ENCODE measurements around the gene ADGRB2. TPM values are rescaled to one million over a fixed set of nuclear protein-coding genes. Genes with fewer than 3 reads are reported as not detected.

The ADGRB2 gene
- total RNA-seq, 2 donors from 2014 or later, result 3.0 to 10.2 TPM

DNA sequence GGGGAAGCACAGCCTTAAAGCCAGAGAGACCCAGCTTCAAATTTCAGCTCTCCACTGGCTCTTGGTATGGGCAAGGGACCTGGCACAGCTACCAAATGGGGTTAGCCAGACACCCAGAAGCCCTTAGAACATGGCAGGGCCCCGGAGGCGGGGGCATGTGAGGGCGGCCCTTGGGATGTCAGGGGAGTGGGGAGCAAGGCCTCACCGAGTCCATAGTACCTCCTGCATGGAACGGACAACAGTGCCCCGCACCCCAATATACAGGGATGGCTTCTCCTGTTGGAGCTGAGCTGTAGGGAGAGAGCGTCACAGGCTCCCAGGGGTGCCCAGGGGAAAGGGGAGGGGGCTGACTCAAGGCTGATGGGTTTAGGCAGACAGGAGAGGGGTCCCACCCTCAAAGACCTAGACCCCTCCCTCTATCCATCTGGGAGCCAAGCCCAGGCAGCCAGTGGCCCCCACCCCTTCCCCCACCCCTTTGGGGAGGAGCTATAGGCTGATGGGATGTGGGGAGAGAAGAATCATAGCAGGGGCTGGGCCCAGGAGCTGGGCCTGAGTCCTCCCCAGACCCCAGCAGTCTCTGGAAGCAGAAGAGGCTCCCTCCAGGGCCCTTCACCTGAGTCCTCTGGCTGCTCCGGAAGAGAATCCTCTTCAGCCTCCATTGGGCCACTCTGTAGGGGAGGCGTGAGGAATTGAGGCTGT, 35.2 kb upstream of the ADGRB2 start:
- Histone ChIP-seq H3K27ac (no peak overlapping the region), H3K9me3 (no peaks in the 10 kb centered on the region), H3K27me3 (replicated peaks; ENCODE audit: insufficient read depth) (no peaks in the 10 kb centered on the region), H3K4me1 (replicated peaks) (no peaks in the 10 kb centered on the region), H3K4me3 (no peak overlapping the region), H3K36me3 (no peaks in the 10 kb centered on the region)
- intact Hi-C loops (cut with DNase I), result loop anchor here (10.0 kb wide), 1 partner anchor 165 kb away; no protein-coding TSS in a partner anchor
- 83% methylated on average over 9 of the region's 9 CpGs for WGBS
- TF ChIP-seq POLR2A (IDR thresholded peaks at IDR 0.05) (no peak), POLR2AphosphoS5 (IDR thresholded peaks at IDR 0.05) (no peak)
- TF ChIP-seq, protein P1, sequence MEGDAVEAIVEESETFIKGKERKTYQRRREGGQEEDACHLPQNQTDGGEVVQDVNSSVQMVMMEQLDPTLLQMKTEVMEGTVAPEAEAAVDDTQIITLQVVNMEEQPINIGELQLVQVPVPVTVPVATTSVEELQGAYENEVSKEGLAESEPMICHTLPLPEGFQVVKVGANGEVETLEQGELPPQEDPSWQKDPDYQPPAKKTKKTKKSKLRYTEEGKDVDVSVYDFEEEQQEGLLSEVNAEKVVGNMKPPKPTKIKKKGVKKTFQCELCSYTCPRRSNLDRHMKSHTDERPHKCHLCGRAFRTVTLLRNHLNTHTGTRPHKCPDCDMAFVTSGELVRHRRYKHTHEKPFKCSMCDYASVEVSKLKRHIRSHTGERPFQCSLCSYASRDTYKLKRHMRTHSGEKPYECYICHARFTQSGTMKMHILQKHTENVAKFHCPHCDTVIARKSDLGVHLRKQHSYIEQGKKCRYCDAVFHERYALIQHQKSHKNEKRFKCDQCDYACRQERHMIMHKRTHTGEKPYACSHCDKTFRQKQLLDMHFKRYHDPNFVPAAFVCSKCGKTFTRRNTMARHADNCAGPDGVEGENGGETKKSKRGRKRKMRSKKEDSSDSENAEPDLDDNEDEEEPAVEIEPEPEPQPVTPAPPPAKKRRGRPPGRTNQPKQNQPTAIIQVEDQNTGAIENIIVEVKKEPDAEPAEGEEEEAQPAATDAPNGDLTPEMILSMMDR (IDR thresholded peaks at IDR 0.05), result no peak
- DNase-seq (ENCODE audit: low spot score), result no peak

DNA sequence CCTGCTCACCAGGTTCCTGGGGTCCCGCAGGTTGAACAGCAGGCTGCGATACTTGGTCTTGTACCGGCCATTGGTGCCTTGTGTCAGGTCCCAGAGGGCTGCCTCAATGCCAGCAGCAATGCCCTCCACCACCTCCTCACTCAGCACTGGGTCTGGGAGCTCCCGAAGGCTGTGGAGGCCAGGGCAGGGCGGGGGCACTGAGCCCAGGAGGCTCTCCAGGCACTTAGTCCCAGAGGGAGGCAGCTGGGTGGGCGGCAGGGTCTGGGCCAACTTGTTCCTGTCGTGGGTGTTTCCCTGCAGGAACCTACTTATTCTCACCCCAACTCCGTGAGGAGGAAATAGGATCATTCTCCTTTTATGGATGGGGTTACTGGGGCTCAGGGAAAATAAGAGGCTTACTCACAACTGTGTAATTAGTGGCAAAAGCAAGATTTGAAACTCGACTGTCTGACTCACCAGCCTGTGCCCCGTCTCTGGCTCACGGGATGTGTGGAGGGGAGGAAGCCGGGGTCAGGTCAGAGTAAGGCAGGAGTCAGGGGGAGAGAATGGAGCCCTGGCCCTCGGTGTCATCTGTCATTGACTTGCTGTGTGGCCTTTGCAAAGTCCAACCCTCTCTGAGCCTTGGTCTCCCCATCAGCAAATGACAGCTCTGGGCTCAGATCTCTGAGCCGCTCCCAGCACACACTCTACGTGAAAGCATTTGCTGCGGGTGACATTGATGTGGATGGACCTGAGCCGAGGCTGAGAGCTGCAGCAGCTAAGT, 34.5 kb upstream of the ADGRB2 start:
- intact Hi-C loops (cut with DNase I), result loop anchor here (10.0 kb wide), 1 partner anchor 166 kb away; no protein-coding TSS in a partner anchor
- TF ChIP-seq POLR2A (IDR thresholded peaks at IDR 0.05) (no peak), POLR2AphosphoS5 (IDR thresholded peaks at IDR 0.05) (no peak)
- TF ChIP-seq, protein P1 (IDR thresholded peaks at IDR 0.05), result no peak
- Histone ChIP-seq H3K4me1 (replicated peaks) (no peaks in the 10 kb centered on the region), H3K27me3 (replicated peaks; ENCODE audit: insufficient read depth) (no peaks in the 10 kb centered on the region), H3K36me3 (no peaks in the 10 kb centered on the region), H3K27ac (no peak overlapping the region), H3K4me3 (no peak overlapping the region), H3K9me3 (no peaks in the 10 kb centered on the region)
- DNase-seq (ENCODE audit: low spot score), result no peak
- WGBS, result 62% methylated on average over 17 of the region's 17 CpGs

DNA sequence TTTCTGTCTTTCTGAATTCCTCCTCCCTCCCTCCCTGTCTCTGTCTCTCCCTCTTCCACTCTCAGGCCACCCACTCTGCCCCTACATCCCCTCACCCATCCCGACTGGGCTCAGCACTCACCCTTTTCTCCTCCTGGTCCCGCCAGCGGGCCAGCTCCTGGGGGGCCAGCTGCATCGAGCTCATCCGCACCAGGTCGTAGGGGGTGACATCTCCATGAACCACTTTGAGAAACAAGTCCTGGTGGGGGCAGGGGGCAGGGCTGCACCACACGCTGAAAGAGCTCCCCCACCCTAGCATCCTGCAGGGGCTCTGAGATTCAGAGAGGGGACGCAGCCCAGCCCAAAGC, 33.9 kb upstream of the ADGRB2 start:
- no peak overlapping the region for H3K27ac ChIP-seq
- no peaks in the 10 kb centered on the region for H3K9me3 ChIP-seq
- TF ChIP-seq, protein P1 (IDR thresholded peaks at IDR 0.05), result no peak
- TF ChIP-seq POLR2A (IDR thresholded peaks at IDR 0.05), result no peak
- no peak for TF ChIP-seq POLR2AphosphoS5 (IDR thresholded peaks at IDR 0.05)
- no peak overlapping the region for H3K4me3 ChIP-seq
- WGBS, result 73% methylated on average over 8 of the region's 8 CpGs
- no peaks in the 10 kb centered on the region for H3K4me1 ChIP-seq (replicated peaks)
- no peaks in the 10 kb centered on the region for H3K27me3 ChIP-seq (replicated peaks; ENCODE audit: insufficient read depth)
- no peaks in the 10 kb centered on the region for H3K36me3 ChIP-seq
- no peak for DNase-seq (ENCODE audit: low spot score)
- intact Hi-C loops (cut with DNase I), result loop anchor here (10.0 kb wide), 1 partner anchor 167 kb away; no protein-coding TSS in a partner anchor

DNA sequence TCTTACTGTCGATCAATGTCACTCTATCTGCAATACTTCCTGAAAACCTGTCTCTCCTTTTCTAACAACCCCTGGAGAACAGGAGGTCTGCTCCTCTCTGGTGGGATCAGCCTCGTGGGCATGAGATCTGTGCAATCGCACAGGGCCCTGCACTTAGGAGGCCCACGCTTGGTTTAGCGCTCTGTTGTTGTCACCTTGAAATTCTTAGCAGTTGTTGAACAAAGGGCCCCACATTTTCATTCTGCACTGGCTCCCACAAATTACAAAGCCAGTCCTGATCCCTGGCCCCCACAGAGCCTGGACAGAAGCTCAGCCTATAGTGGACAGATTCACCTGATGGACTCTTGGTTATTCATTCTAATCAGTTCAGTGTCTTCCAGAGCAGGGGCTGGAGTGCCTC, 33.1 kb upstream of the ADGRB2 start:
- Histone ChIP-seq H3K4me1 (replicated peaks) (no peaks in the 10 kb centered on the region), H3K27ac (no peak overlapping the region), H3K4me3 (no peak overlapping the region), H3K9me3 (no peaks in the 10 kb centered on the region), H3K27me3 (replicated peaks; ENCODE audit: insufficient read depth) (no peaks in the 10 kb centered on the region), H3K36me3 (no peaks in the 10 kb centered on the region)
- intact Hi-C loops (cut with DNase I), result loop anchor here (10.0 kb wide), 1 partner anchor 168 kb away; no protein-coding TSS in a partner anchor
- WGBS, result 87% methylated on average over 5 of the region's 5 CpGs
- DNase-seq (ENCODE audit: low spot score), result no peak
- no peak for TF ChIP-seq POLR2A (IDR thresholded peaks at IDR 0.05)
- TF ChIP-seq, protein P1 (IDR thresholded peaks at IDR 0.05), result no peak
- no peak for TF ChIP-seq POLR2AphosphoS5 (IDR thresholded peaks at IDR 0.05)
